Endothelial cell of umbilical vein (primary cell): ENCODE data around the gene USP17L20.
"Not testable (repeated sequence)": the region's sequence is repeated elsewhere in the genome, so short reads cannot be mapped to it uniquely, and the experiment has no call there.

Experiments
- CTCF ChIP-seq, 2 donors: IDR thresholded peaks; 1 replicate in 1 of 2; 2 replicates in 1 of 2; pipeline ENCODE4 v1.5.1; 2011; ENCODE audit warnings: low read length in 2 of 2, mild to moderate bottlenecking in 2 of 2, moderate library complexity in 2 of 2, control low read depth in 1 of 2, inconsistent platforms in 1 of 2, low read depth in 1 of 2; ENCODE audit not compliant: insufficient read depth in 1 of 2; ENCODE audit errors: extremely low read depth in 1 of 2
- EZH2 ChIP-seq: IDR thresholded peaks from 2 replicates; pipeline ENCODE4 v1.6.1; 2012; ENCODE audit warnings: borderline replicate concordance, low read depth, mild to moderate bottlenecking, moderate library complexity, low read length, inconsistent platforms; ENCODE audit not compliant: severe bottlenecking
- FOS ChIP-seq: IDR thresholded peaks from 2 replicates; pipeline ENCODE4 v1.6.1; 2011; ENCODE audit warnings: mild to moderate bottlenecking, low read length, moderate library complexity, borderline replicate concordance; ENCODE audit not compliant: insufficient read depth
- MAX ChIP-seq: IDR thresholded peaks from 2 replicates; pipeline ENCODE4 v1.6.1; 2011; ENCODE audit not compliant: insufficient read depth, insufficient read length
- MYC ChIP-seq: IDR thresholded peaks from one replicate; pipeline ENCODE4 v1.6.1; 2011; ENCODE audit warnings: mild to moderate bottlenecking, low read depth, low read length
- POLR2A ChIP-seq: IDR thresholded peaks from 2 replicates; pipeline ENCODE4 v1.6.1; 2012; ENCODE audit warnings: low read depth, mild to moderate bottlenecking, control low read depth, low read length
- POLR2AphosphoS5 ChIP-seq: IDR thresholded peaks from 2 replicates; pipeline ENCODE4 v1.6.1; 2012; ENCODE audit warnings: low read depth, mild to moderate bottlenecking, control low read depth, low read length, moderate library complexity; ENCODE audit not compliant: insufficient read depth

- not testable (repeated sequence) for TF ChIP-seq CTCF (IDR thresholded peaks at IDR 0.05; ENCODE audit: extremely low read depth in 1 of 2, insufficient read depth in 1 of 2, low read depth in 1 of 2, low read length in 2 of 2); MAX; EZH2; FOS; MYC; POLR2A; POLR2AphosphoS5
Measured at GRCh38 chr4:9271719-9272118, 13.8 kb downstream of the USP17L20 start.
